Measurements from ENCODE around the gene RAB33B.

The RAB33B gene

GRCh38 chr4:139509727-139510410, 55.9 kb downstream of the RAB33B start:
- no peak for DNase-seq

GRCh38 chr4:139511320-139511719, 57.4 kb downstream of the RAB33B start:
- DNase-seq = no peak

DNA sequence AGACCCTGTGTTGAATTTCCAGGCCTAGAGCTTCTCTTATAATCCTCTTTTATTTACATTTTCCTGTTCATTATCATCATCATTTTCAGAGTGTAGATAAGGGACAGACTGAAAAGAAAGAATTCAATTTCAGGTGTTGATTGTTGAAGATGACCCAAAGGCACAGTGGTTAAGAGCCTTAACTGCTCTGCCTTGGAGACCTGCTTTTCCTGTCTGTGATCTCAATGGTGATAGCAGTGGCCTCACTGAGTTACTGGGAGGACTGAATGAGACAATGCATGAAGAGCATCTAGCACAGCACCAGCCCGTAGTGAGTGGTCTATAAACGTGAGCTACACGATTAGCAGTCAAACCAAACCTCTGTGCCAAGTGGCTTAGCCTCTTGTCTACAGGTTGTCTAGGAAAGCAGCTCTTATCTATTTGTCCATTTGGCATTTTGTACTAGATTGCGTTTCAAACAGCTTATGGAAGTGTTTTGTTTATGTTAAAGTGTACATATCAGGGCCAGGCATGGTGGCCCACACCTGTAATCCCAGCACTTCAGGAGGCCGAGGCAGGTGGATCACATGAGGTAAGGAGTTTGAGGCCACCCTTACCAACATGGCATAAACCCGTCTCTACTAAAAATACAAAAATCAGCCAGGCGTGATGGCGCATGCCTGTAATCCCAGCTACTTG, 60.6 kb downstream of the RAB33B start:
- DNase-seq = no peak

GRCh38 chr4:139515531-139515958, 61.6 kb downstream of the RAB33B start:
- DNase-seq = no peak

GRCh38 chr4:139521754-139522401, 68.0 kb downstream of the RAB33B start:
- no peak for DNase-seq

DNA sequence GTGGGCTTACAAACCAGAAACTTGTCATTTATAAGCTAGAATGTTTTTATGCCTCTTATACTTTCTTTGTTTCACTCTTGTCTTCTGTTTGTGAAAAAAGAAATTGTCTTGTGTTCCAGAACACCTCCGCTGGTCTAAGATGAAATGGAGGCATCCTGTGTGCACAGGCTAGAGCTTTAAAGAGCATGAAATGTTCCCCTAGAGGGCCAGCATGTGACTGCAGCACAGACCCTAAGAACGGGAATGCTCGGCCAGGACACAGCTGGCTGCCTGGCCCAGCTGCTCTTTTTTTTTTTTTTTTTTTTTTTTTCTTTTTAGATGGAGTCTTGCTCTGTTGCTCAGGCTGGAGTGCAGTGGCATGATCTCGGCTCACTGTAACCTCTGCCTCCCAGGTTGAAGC, 68.5 kb downstream of the RAB33B start:
- no peak for DNase-seq

GRCh38 chr4:139523076-139523475, 69.2 kb downstream of the RAB33B start:
- no peak for DNase-seq

DNA sequence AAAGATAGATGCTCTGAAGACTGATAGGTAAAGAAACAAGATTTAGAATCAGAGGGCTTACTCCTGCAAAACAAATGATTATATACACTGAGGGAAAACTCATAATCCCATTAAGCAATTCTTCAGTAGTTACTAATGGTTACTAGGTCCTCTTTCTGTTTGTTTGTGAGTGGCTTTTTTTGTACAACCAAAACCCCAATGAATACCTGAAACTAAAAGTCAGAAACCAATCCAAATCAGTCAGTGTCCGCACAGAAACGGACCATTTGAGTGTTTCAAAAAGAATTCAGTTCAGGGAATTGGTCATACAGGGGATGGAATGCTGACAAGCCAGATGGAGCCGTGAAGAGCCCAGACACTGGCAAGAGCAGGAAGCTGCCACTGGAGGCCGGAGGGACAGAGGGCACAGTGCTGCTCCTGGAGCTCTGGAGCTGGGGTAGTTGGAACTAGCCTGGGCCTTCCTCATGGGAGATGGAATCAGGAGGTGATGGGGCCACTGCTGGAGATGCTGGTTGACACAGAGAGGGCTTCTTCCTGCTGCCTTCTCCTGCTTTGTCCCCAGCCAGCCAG, 70.2 kb downstream of the RAB33B start:
- no peak for DNase-seq

DNA sequence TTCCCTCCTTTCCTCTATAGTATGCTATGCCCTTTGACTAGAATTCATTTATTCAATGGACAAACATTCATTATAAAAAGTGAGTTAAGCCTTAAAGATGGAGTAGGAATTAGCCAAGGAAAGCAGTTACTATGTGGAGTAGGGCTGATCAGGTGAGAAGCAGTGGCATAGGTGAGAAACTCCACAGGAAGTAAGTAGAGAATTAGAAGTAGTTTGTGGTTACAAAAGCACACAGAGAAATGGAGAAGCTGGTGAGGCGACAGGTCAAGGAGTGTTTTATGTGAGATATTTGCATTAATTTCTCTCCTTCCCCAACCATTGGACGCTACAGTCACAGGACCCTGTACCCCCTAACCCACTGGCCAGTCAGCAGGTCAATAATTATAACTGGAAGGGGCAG, 71.5 kb downstream of the RAB33B start:
- DNase-seq = no peak

Data from cerebellar nuclear complex (tissue), 1 donor.